Measurements from ENCODE around the gene SLC9A9.

The SLC9A9 gene

GRCh38 chr3:143633816-143634215 is 214.5 kb downstream of the SLC9A9 start:
- Histone ChIP-seq H3K4me3 (replicated peaks; ENCODE audit: insufficient read depth, low read length) (no peak overlapping the region), H3K27me3 (ENCODE audit: insufficient read depth, poor library complexity, severe bottlenecking) (no peaks in the 10 kb centered on the region), H3K27ac (replicated peaks) (no peak overlapping the region)
- TF ChIP-seq POLR2AphosphoS5 (IDR thresholded peaks at IDR 0.05; ENCODE audit: low read depth) (no peak), REST (IDR thresholded peaks at IDR 0.05; ENCODE audit: insufficient replicate concordance, low read depth) (no peak), CTCF (IDR thresholded peaks at IDR 0.05; ENCODE audit: insufficient read depth, low read length) (no peak), GABPA (IDR thresholded peaks at IDR 0.05; ENCODE audit: low read depth) (no peak), SPI1 (IDR thresholded peaks at IDR 0.05; ENCODE audit: borderline replicate concordance, low read depth) (no peak)
- no peak for DNase-seq (ENCODE audit: low read depth in 1 of 2, low spot score in 1 of 2)

- Histone ChIP-seq H3K27ac (replicated peaks) (no peak overlapping the region), H3K27me3 (ENCODE audit: insufficient read depth, poor library complexity, severe bottlenecking) (no peaks in the 10 kb centered on the region), H3K4me3 (replicated peaks; ENCODE audit: insufficient read depth, low read length) (no peak overlapping the region)
- DNase-seq (ENCODE audit: low read depth in 1 of 2, low spot score in 1 of 2), result no peak
- TF ChIP-seq SPI1 (IDR thresholded peaks at IDR 0.05; ENCODE audit: borderline replicate concordance, low read depth) (no peak), REST (IDR thresholded peaks at IDR 0.05; ENCODE audit: insufficient replicate concordance, low read depth) (no peak), POLR2AphosphoS5 (IDR thresholded peaks at IDR 0.05; ENCODE audit: low read depth) (no peak), GABPA (IDR thresholded peaks at IDR 0.05; ENCODE audit: low read depth) (no peak), CTCF (IDR thresholded peaks at IDR 0.05; ENCODE audit: insufficient read depth, low read length) (no peak)
Measured at GRCh38 chr3:143629726-143630125, 218.5 kb downstream of the SLC9A9 start.

- Histone ChIP-seq H3K27me3 (ENCODE audit: insufficient read depth, poor library complexity, severe bottlenecking) (no peaks in the 10 kb centered on the region), H3K4me3 (replicated peaks; ENCODE audit: insufficient read depth, low read length) (no peak overlapping the region), H3K27ac (replicated peaks) (no peak overlapping the region)
- no peak for DNase-seq (ENCODE audit: low read depth in 1 of 2, low spot score in 1 of 2)
- no peak for TF ChIP-seq REST (IDR thresholded peaks at IDR 0.05; ENCODE audit: insufficient replicate concordance, low read depth)
- no peak for TF ChIP-seq POLR2AphosphoS5 (IDR thresholded peaks at IDR 0.05; ENCODE audit: low read depth)
- no peak for TF ChIP-seq GABPA (IDR thresholded peaks at IDR 0.05; ENCODE audit: low read depth)
Measured at GRCh38 chr3:143628971-143629370, 219.3 kb downstream of the SLC9A9 start.

- Histone ChIP-seq H3K27me3 (ENCODE audit: insufficient read depth, poor library complexity, severe bottlenecking) (no peaks in the 10 kb centered on the region), H3K27ac (replicated peaks) (no peak overlapping the region), H3K4me3 (replicated peaks; ENCODE audit: insufficient read depth, low read length) (no peak overlapping the region)
- DNase-seq (ENCODE audit: low read depth in 1 of 2, low spot score in 1 of 2), result no peak
- TF ChIP-seq REST (IDR thresholded peaks at IDR 0.05; ENCODE audit: insufficient replicate concordance, low read depth) (no peak), SPI1 (IDR thresholded peaks at IDR 0.05; ENCODE audit: borderline replicate concordance, low read depth) (no peak), POLR2AphosphoS5 (IDR thresholded peaks at IDR 0.05; ENCODE audit: low read depth) (no peak), CTCF (IDR thresholded peaks at IDR 0.05; ENCODE audit: insufficient read depth, low read length) (no peak), GABPA (IDR thresholded peaks at IDR 0.05; ENCODE audit: low read depth) (no peak)
Measured at GRCh38 chr3:143627336-143627735, 220.9 kb downstream of the SLC9A9 start.

Measured in HL-60 (cell line).